H1 (cell line): ENCODE results near the gene NUBPL. TPM values are rescaled to one million over a fixed set of nuclear protein-coding genes. Genes with fewer than 3 reads are reported as not detected.

ENCODE experiments used
- CTCF ChIA-PET: fragments of 300-600 bp; sonication (Branson Sonifier 250); formaldehyde crosslinking; loops from one replicate; lab custom pipeline; 2021; ENCODE audit not compliant: partially characterized antibody; lab: Charles Lee
- POLR2A ChIA-PET: fragments of 300-600 bp; sonication (Branson Sonifier 250); formaldehyde crosslinking; loops from one replicate; lab custom pipeline; 2021; ENCODE audit warnings: inconsistent platforms; ENCODE audit not compliant: partially characterized antibody; lab: Charles Lee
- DNase-seq, 2 experiments: peaks; one replicate each; pipeline versions ENCODE4 v3.0.0 to v3.0.0-alpha.2; 2010 to 2022; ENCODE audit warnings: low spot score in 2 of 2, low read depth in 1 of 2, mixed read lengths in 1 of 2
- FAIRE-seq: peaks from 2 replicates; lab custom pipeline; 2011; peaks lifted over from hg19 to GRCh38; lab: Jason Lieb, UNC
- H2AFZ ChIP-seq: 2 replicates; pipeline ENCODE4 v1.8.1; 2012; ENCODE audit warnings: low read length, inconsistent platforms
- H2AK5ac ChIP-seq: 2 replicates; pipeline ENCODE4 v1.6.1; 2013; ENCODE audit warnings: low read depth, low read length
- H2BK120ac ChIP-seq: replicated peaks from 2 replicates; pipeline ENCODE3; 2013; ENCODE audit warnings: low read depth, low read length, inconsistent platforms
- H2BK12ac ChIP-seq: 2 replicates; pipeline ENCODE4 v1.6.1; 2013; ENCODE audit warnings: low read depth, low read length
- H2BK15ac ChIP-seq: 2 replicates; pipeline ENCODE4 v1.6.1; 2013; ENCODE audit warnings: low read length
- H2BK20ac ChIP-seq: 2 replicates; pipeline ENCODE4 v1.6.1; 2013; ENCODE audit warnings: low read length
- H2BK5ac ChIP-seq: 2 replicates; pipeline ENCODE4 v1.6.1; 2013; ENCODE audit warnings: low read depth, low read length
- H3K14ac ChIP-seq: 2 replicates; pipeline ENCODE4 v1.6.1; 2013; ENCODE audit warnings: inconsistent platforms; ENCODE audit not compliant: insufficient read length
- H3K18ac ChIP-seq: 2 replicates; pipeline ENCODE4 v1.6.1; 2013; ENCODE audit warnings: low read length; ENCODE audit errors: extremely low read depth
- H3K23ac ChIP-seq: 2 replicates; pipeline ENCODE4 v1.6.1; 2013; ENCODE audit warnings: inconsistent platforms; ENCODE audit not compliant: insufficient read length
- H3K23me2 ChIP-seq: 2 replicates; pipeline ENCODE4 v1.6.1; 2013; ENCODE audit warnings: low read depth, low read length
- H3K27ac ChIP-seq: 2 replicates; pipeline ENCODE4 v1.6.1; 2011; ENCODE audit warnings: low read depth, low read length, inconsistent platforms
- H3K27me3 ChIP-seq, 4 experiments: replicated peaks in 1 of 4; 1 replicate in 1 of 4; 2 replicates in 3 of 4; pipeline versions ENCODE4 v1.6.1 to v1.8.1; 2011 to 2013; ENCODE audit warnings: low read length in 3 of 4, mild to moderate bottlenecking in 3 of 4, inconsistent platforms in 2 of 4, mixed read lengths in 2 of 4, moderate library complexity in 1 of 4; ENCODE audit not compliant: control insufficient read depth in 3 of 4, insufficient read depth in 3 of 4; ENCODE audit errors: extremely low read depth in 1 of 4
- H3K36me3 ChIP-seq, 4 experiments: 2 replicates each; pipeline versions ENCODE4 v1.6.1 to v1.8.1; 2011 to 2013; ENCODE audit warnings: mild to moderate bottlenecking in 4 of 4, low read length in 3 of 4, moderate library complexity in 2 of 4, control low read depth in 1 of 4, inconsistent platforms in 1 of 4; ENCODE audit not compliant: insufficient read depth in 4 of 4, control insufficient read depth in 2 of 4
- H3K4ac ChIP-seq: replicated peaks from 2 replicates; pipeline ENCODE3; 2013; ENCODE audit warnings: low read length, low read depth, mixed read lengths, inconsistent platforms; ENCODE audit not compliant: insufficient read length
- H3K4me1 ChIP-seq, 4 experiments: replicated peaks in 1 of 4; 1 replicate in 1 of 4; 2 replicates in 3 of 4; pipeline versions ENCODE4 v1.6.1 to v1.8.1; 2011 to 2013; ENCODE audit warnings: low read length in 3 of 4, inconsistent platforms in 2 of 4, mixed read lengths in 1 of 4; ENCODE audit not compliant: insufficient read depth in 4 of 4, control insufficient read depth in 3 of 4
- H3K4me2 ChIP-seq, 2 experiments: 2 replicates each; pipeline versions ENCODE4 v1.6.1 to v1.8.1; 2011 to 2013; ENCODE audit warnings: low read depth in 2 of 2, low read length in 2 of 2, control low read depth in 1 of 2, inconsistent platforms in 1 of 2, mild to moderate bottlenecking in 1 of 2; ENCODE audit not compliant: insufficient read depth in 1 of 2
- H3K4me3 ChIP-seq, 4 experiments: fragments of 200-600, 300-600 bp in 1 of 4; sonication (generic), shearing (Covaris generic), sonication (Bioruptor Twin) in 1 of 4; 2 replicates each; pipeline versions ENCODE4 v1.5.1 to v1.8.1; 2011 to 2016; ENCODE audit warnings: low read length in 4 of 4, low read depth in 3 of 4, control low read depth in 2 of 4, inconsistent platforms in 2 of 4, mild to moderate bottlenecking in 2 of 4, mixed read lengths in 1 of 4, moderate library complexity in 1 of 4; ENCODE audit not compliant: insufficient read depth in 2 of 4; ENCODE audit errors: extremely low read depth in 1 of 4
- H3K56ac ChIP-seq: replicated peaks from 2 replicates; pipeline ENCODE3; 2013; ENCODE audit warnings: low read depth, mild to moderate bottlenecking, mixed read lengths, low read length, inconsistent platforms; ENCODE audit not compliant: insufficient read length
- H3K79me1 ChIP-seq: 2 replicates; pipeline ENCODE4 v1.6.1; 2013; ENCODE audit warnings: low read depth, low read length, control low read depth
- H3K79me2 ChIP-seq, 2 experiments: 2 replicates each; pipeline versions ENCODE4 v1.6.1 to v1.8.1; 2012 to 2013; ENCODE audit warnings: low read length in 2 of 2, mild to moderate bottlenecking in 2 of 2, inconsistent platforms in 1 of 2; ENCODE audit not compliant: insufficient read depth in 2 of 2, control insufficient read depth in 1 of 2
- H3K9ac ChIP-seq, 4 experiments: replicated peaks in 1 of 4; 1 replicate in 1 of 4; 2 replicates in 3 of 4; pipeline versions ENCODE4 v1.6.1 to v1.8.1; 2011 to 2013; ENCODE audit warnings: low read depth in 3 of 4, low read length in 3 of 4, control low read depth in 2 of 4, mild to moderate bottlenecking in 2 of 4, moderate library complexity in 2 of 4, inconsistent platforms in 1 of 4; ENCODE audit errors: extremely low read depth in 1 of 4
- H3K9me3 ChIP-seq, 2 experiments: 2 replicates each; pipeline versions ENCODE4 v1.6.1 to v1.8.1; 2012 to 2013; ENCODE audit warnings: mild to moderate bottlenecking in 2 of 2, moderate library complexity in 2 of 2, control low read depth in 1 of 2, inconsistent platforms in 1 of 2, low read depth in 1 of 2, low read length in 1 of 2, mixed read lengths in 1 of 2; ENCODE audit not compliant: insufficient read depth in 2 of 2
- H4K20me1 ChIP-seq, 2 experiments: replicated peaks in 1 of 2; 2 replicates each; pipeline versions ENCODE3 to v1.8.1; 2011 to 2013; ENCODE audit warnings: inconsistent platforms in 2 of 2, low read length in 2 of 2, mild to moderate bottlenecking in 1 of 2; ENCODE audit not compliant: insufficient read depth in 2 of 2, control insufficient read depth in 1 of 2
- H4K5ac ChIP-seq: 2 replicates; pipeline ENCODE4 v1.6.1; 2013; ENCODE audit warnings: low read length, low read depth, mixed read lengths, inconsistent platforms; ENCODE audit not compliant: insufficient read length
- H4K8ac ChIP-seq: 2 replicates; pipeline ENCODE4 v1.8.0; 2013; ENCODE audit warnings: mild to moderate bottlenecking, moderate library complexity, low read length, inconsistent platforms; ENCODE audit not compliant: insufficient read depth; ENCODE audit errors: extremely low read depth
- H4K91ac ChIP-seq: replicated peaks from 2 replicates; pipeline ENCODE3; 2013; ENCODE audit warnings: low read length, mixed read lengths, inconsistent platforms; ENCODE audit not compliant: insufficient read length
- CBX5 ChIP-seq: fragments of 300-800, 300-1000 bp; sonication (generic); IDR thresholded peaks from 2 replicates; pipeline ENCODE4 v1.7.1; 2016; ENCODE audit warnings: antibody characterized with exemption, low read length, low read depth
- EP300 ChIP-seq, 2 experiments: IDR thresholded peaks; 1 replicate in 1 of 2; 2 replicates in 1 of 2; pipeline ENCODE4 v1.6.1; 2011 to 2012; ENCODE audit warnings: low read depth in 2 of 2, low read length in 2 of 2, mild to moderate bottlenecking in 2 of 2, borderline replicate concordance in 1 of 2, inconsistent platforms in 1 of 2, moderate library complexity in 1 of 2
- GABPA ChIP-seq: IDR thresholded peaks from 2 replicates; pipeline ENCODE4 v1.6.1; 2011; ENCODE audit warnings: mild to moderate bottlenecking, low read length, moderate library complexity, borderline replicate concordance; ENCODE audit not compliant: insufficient read depth
- KDM5A ChIP-seq: fragments of 200-600 bp; IDR thresholded peaks from 2 replicates; pipeline ENCODE4 v1.7.1; 2012; ENCODE audit warnings: mild to moderate bottlenecking, low read length, inconsistent platforms, mixed read lengths
- MAFK ChIP-seq: IDR thresholded peaks from 2 replicates; pipeline ENCODE4 v1.6.1; 2012; ENCODE audit warnings: low read depth, mild to moderate bottlenecking, improper control_type of control experiment, low read length
- POLR2AphosphoS5 ChIP-seq: IDR thresholded peaks from 2 replicates; pipeline ENCODE4 v1.6.1; 2011; ENCODE audit warnings: low read depth, low read length
- RNF2 ChIP-seq: fragments of 200-900, 300-1000 bp; sonication (generic); IDR thresholded peaks from 2 replicates; pipeline ENCODE4 v1.7.1; 2016; ENCODE audit warnings: borderline replicate concordance, low read depth, mild to moderate bottlenecking, antibody characterized with exemption, low read length; ENCODE audit not compliant: poor library complexity, severe bottlenecking; ENCODE audit errors: missing control alignments
- SIX5 ChIP-seq: IDR thresholded peaks from 2 replicates; pipeline ENCODE4 v1.6.1; 2011; ENCODE audit warnings: mild to moderate bottlenecking, low read depth, low read length
- SP1 ChIP-seq: IDR thresholded peaks from 2 replicates; pipeline ENCODE4 v1.6.1; 2011; ENCODE audit warnings: low read depth, low read length
- TEAD4 ChIP-seq: IDR thresholded peaks from 2 replicates; pipeline ENCODE4 v1.6.1; 2012; ENCODE audit warnings: low read depth, low read length, inconsistent platforms, mixed read lengths
- WGBS, 2 experiments: shearing (Covaris generic) in 1 of 2; methylation state at CpG; one replicate each; pipeline versions ENCODE4 v1.1.6 to v1.1.7; 2013 to 2015; ENCODE audit warnings: low lambda C conversion rate in 2 of 2, mixed read lengths in 2 of 2, inconsistent platforms in 1 of 2, low coverage in 1 of 2, missing lambda C conversion rate in 1 of 2; ENCODE audit not compliant: insufficient replicate concordance in 2 of 2, insufficient coverage in 1 of 2, insufficient read length in 1 of 2; ENCODE audit errors: extremely low coverage in 1 of 2, missing lambda C conversion rate in 1 of 2; 5-methylcytosine and 5-hydroxymethylcytosine counted together
- polyA plus RNA-seq, 7 experiments: library from polyadenylated mRNA; depleted of rRNA in 3 of 7; stranded (reverse) in 5 of 7; unstranded in 2 of 7; fragments of >200 nt in 5 of 7; fragments of 200-250 nt in 2 of 7; gene quantifications; 1 replicate in 5 of 7; 2 replicates in 1 of 7; 4 replicates in 1 of 7; pipeline versions ENCODE4 v1.2.1 to v1.2.3, GENCODE V29; 2011 to 2013; ENCODE audit warnings: missing spikeins in 2 of 7, mixed read lengths in 2 of 7
- total RNA-seq: library from RNA; stranded (reverse); fragmentation: NEBNext Ultra II Directional; extraction: Animal tissue kit (Norgen Biotek cat#: 25700); gene quantifications from 2 replicates; pipeline ENCODE4 v1.2.1, GENCODE V29; 2021

NUBPL gene
- total and polyA plus RNA-seq, 2 of the 8 experiments (the other 6 are each of a cell fraction or from before 2014, with no cell fraction given), result 1.6 to 6.8 TPM

- Histone ChIP-seq H3K4me2 (no peak overlapping the region), H3K56ac (no peak overlapping the region), H3K4ac (no peak overlapping the region), H3K36me3 (no peaks in the 10 kb centered on the region), H3K23me2 (no peaks in the 10 kb centered on the region), H2AK5ac (no peak overlapping the region), H3K18ac (no peak overlapping the region), H3K23ac (no peak overlapping the region), H3K4me3 (no peak overlapping the region), H2BK12ac (no peak overlapping the region), H4K5ac (no peak overlapping the region), H3K9ac (no peak overlapping the region), H2BK20ac (no peak overlapping the region), H3K27me3 (no peaks in the 10 kb centered on the region), H3K27ac (no peak overlapping the region), H2AFZ (no peak overlapping the region), H4K91ac (no peak overlapping the region), H3K9me3 (peaks cover 14 to 17% of the 10 kb centered on the region in 2 experiments; a peak in 3 of 4 replicates), H3K79me2 (no peaks in the 10 kb centered on the region), H3K4me1 (no peaks in the 10 kb centered on the region), H3K79me1 (no peaks in the 10 kb centered on the region), H2BK120ac (no peak overlapping the region), H3K14ac (no peak overlapping the region), H4K20me1 (no peaks in the 10 kb centered on the region), H4K8ac (no peak overlapping the region), H2BK15ac (no peak overlapping the region), H2BK5ac (no peak overlapping the region)
- DNase-seq, result no peak
- CTCF ChIA-PET, result no interaction called here
- FAIRE-seq, result no peak
- POLR2A ChIA-PET, result no interaction called here
- TF ChIP-seq TEAD4, result no peak
- TF ChIP-seq KDM5A, result no peak
- no peak for TF ChIP-seq SIX5
- no peak for TF ChIP-seq MAFK
- no peak for TF ChIP-seq GABPA
- TF ChIP-seq SP1, result no peak
- TF ChIP-seq EP300 (IDR thresholded peaks at IDR 0.05; ENCODE audit: borderline replicate concordance in 1 of 2, low read depth in 2 of 2, low read length in 2 of 2), result no peak
- TF ChIP-seq RNF2, result no peak
- TF ChIP-seq POLR2AphosphoS5, result no peak
- no peak for TF ChIP-seq CBX5
- WGBS, 2 experiments, result 86% methylated on average over 3 of the region's 3 CpGs; no CpG with 5 or more reads in 1 of the 2 experiments
These were observed 116.4 kb downstream of the NUBPL start for GRCh38 chr14:31677630-31678029.
